ENCODE measurements around the gene FXYD2.
A peak's percentile ranks its signal among the peaks of the same experiment; 100 is the strongest.

Gene FXYD2

DNA sequence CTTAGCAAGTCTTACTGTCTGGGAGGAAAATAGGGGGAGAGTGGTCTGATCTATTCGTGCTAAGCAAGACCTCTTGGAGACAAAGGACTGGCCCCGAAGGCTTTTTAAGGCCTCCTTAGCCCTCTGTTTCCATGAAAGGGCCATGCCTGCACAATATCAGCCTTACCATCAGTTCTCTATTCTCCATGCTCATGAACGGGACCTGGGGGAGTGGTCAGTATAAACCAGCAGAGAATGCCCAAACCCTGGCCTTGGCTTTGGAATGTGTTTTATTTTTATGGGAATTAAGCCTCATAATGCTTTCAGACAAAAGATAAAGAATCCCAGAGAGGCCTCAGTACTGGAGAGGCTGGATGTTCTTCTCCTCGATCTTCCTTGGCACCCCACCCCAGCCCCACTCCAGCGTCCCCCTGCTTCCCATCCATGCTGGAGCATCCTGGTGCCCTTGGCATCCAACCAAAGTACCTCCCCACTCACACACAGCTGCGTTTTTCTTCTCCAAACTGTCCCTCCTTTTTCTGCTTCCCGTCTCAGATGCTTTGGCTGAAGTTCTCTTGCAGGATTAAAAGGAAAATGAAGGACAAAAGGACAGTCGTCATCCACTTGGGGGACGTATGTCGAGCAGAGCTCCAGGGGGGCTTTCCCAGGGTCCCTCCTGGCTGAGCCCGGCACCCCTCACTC is 33.3 kb upstream of the FXYD2 start:
- DNase-seq, result no peak

DNA sequence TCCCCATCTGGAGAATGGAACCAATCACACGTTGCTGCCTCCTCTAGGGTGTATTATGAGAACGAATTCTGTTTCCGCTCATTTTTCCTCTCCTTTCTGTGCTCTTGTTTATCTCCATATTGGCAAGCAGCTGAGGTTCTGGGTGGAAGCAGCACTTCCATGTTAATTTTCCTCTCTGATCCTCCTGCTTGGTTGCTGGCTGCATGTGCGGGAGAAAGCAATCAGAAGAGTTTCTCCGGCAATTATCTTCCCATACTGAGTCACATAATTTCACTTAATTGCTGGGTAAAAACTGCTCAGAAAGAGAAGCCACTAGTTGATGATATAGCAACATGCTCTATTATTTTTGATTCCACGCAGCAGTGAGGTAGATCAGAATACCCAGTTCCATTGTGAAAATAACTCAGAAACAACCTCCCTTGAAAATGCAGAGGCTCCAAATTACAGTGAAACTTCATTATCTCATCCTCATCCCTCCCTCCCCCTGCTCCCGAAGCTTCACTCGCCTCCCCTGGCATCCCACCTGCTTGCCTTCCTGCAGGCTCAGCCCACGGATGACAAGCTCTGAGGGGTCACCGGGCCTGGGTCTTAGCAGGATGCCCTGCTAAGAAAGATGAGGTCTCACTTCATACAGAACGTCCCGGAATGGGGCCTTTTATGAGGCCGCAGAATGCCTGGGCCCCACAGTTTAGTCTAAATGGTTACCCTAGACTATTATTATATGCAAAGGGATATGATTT is 31.5 kb upstream of the FXYD2 start:
- DNase-seq, result no peak

DNA sequence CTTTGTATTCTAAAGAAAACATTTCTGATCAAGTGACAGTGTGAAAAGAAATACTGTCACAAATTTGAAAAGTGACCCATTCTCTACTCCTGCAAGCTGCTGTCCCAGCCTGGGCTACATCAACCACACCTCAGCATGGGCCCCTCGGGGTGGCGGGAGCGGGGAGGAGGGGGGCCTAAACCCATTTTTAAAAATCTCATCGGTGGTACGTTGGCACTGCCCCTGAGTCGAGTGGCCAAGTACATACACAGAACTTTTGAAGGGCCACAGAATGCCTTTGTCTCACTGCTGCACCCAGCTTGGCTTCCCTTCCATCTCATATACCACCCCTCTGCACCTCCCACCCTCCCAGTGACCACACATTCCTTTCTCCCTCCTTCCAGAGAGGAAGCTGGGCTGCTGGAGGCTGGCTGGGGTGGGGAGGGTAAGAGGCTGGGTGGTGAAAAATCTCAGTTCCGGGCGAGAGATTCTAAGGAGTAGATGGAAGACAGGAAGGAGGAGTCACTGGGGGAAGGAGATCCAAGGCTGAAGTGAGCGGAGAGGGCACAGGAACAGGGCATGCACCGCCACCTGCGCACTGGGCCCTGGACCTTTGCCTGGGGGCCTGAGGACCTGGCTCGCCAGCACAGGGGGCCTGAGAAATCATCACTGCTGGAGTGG is 30.8 kb upstream of the FXYD2 start:
- no peak for DNase-seq

DNA sequence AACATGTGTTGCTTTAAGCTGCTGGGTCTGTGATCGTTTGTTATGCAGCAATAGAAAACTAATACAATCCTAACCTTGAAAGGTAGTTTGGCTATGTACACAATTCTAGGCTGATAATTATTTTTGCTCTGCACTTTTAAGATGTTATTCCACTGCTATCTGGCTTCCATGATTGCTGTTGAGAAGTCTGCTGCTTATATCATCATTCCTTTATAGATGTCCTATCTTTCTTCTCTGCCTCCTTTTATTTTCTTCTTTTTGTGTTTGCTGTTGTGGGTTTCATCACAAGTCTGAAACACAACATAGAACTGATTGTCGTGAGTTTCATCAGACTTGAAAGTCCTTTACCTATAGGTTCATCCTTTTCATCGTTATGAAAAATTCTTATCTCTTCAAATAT is 27.8 kb upstream of the FXYD2 start:
- no peak for DNase-seq

DNA sequence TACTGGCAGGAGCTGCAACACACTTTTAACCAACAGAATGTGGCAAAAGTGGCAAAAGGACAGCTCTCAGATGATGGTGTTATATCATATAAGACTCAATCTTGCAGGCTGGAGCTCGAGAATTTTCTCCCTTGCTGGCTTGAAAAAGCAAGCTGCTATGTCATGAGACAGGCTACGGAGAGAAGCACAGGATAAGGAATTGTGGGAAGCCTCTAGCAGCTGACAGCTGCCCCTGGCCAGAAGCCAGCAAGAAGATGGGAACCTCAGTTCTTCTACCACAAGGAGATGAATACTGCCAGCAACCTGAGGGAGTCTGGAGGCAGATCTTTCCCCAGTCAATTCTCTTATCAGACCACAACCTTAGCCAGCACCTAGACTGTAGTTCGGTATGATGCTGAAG is 27.3 kb upstream of the FXYD2 start:
- no peak for DNase-seq

DNA sequence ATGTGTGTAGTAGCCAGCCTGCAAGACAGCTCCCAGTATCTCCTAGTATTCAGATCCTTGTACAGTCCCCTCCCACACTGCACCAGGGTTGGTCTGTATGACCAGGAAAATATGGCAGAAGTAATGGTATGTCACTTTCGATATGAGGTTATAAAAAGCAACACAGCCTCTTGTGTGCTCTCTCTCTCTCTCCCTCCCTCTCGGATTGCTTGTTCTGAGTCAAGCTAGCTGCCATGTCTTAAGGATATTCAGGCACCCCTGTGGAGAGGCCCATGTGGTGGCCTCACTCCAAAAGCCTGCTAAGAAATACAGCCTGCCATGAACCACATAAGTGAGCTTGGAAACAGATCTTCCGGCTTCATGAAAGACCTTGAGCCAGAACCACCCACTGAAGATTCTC is 26.6 kb upstream of the FXYD2 start:
- no peak for DNase-seq

DNA sequence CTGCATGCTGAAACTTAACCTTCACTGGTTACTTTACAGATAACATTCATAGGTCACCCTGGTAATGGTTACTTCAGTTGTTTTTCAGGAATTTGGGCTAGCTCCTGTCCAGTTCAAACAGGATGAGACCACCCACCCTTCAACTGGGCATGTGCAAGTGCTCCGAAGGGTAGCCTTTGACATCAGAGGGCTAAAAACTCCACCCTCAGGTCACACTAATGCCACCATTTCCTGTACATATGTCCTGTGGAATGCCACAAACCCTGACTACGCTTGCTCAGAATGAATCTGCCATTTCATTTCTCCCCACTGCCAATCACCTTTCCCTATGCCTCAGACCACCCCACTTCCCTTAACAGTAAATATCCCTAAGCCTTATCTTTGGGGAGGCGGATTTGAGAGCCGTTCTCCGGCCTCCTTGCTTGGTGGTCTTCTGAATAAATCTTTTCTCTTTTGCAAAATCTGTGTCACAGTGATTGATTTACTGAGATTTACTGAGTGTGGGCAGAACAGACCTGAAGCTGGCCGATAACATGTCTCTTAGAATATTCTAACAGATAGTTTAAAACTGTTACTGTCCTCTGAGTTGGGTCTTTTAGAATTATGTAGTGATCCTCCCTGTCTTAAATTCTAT is 25.4 kb upstream of the FXYD2 start:
- no peak for DNase-seq

DNA sequence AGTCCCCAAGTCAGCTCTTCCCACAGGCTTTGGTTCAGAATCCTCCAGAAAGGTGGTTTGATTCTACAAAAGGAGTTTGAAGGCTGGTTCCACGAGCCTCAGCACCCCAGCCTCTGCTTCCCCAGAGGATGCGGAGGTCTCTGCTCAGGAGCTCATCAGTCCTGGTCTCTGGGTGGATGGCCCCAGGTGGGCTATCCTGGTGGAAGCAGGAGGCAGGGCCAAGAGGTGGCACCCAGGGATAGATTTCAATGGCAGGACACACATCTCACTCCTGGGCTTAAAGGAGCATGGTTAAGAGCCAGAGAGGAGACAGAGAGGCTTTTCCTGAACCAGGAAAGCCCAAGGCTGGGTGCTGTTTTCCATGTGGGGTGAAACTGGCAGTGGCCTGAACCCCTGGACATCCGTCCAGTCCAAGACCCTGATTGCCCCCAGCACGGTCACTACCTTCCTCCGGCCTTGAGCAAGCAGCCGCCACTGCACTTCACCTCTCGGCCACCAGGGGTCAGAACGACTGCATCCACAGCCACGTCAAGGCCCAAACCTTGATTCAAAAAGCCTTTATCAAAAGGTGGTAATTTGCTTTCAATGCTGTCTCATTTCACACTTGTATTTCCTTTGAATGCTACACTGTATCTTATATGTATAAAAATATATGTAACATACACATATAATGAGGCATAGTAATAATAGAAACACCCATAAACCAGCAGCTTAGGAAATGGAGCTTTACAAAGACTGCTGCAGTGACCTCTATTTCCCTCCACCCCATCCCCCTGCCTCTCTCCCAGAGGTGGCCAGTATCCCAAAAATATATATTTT is 19.3 kb upstream of the FXYD2 start:
- peak; percentile 80 for DNase-seq

DNA sequence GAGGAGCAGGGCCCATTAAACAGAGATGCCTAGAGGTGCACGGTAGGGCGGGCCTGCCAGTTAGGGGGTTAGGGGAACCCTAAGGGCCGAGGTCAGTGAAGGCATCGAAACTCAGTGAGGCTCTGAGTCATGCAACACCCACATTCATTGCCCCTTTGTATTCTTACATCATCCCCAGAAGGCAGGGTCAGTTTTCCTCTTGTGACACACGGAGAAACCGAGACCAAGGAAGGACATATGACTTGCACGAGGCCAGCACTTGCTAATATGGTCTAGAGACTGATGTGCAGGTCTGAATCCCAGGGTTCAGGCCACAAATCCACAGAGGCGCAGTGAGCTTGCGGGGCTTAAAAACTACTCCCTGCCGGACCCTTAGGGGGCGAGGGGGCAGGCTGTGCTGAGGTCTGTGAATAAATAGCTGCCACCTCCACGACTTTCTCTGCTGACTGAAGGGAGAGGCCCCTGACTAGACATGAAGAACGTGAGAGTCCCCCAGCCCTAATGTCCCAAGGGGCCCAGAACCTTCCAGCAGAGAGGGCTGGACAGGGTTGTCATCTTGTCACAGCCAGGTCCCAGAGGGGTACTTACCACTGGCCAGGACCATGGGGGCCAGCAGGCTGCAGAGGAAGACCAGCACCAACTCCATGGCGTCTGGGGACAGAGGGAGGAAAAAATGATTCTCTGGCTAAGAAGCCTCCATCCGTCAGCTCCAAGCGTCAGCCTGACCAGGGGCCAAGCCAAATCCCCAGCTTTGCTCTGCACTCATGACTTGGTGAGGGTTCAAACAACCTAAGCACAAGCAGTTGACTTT is 17.8 kb upstream of the FXYD2 start:
- no peak for DNase-seq

DNA sequence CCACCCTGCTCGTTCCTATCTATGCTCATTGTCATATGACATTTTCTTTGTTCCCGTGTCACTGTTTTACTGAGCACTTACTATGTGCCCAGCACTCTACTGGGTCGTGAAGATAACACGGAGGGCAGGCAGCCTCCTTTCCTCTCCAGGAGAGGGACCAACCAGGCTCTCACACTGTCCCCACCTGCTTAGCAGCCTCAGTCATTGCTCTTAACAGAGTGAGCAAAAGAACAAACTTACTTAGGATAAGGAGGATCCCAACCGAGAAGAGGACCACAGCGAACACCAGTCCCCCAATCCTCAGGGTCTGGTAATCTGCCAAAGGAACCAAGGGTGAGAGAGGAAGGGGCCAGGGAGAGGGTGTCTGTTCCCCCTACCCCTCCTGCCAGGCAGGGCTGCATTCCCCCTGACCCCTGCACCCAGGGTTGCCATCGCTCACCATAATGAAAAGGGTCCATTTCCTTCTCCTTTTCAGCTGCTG is 17.0 kb upstream of the FXYD2 start:
- DNase-seq, result no peak

DNA sequence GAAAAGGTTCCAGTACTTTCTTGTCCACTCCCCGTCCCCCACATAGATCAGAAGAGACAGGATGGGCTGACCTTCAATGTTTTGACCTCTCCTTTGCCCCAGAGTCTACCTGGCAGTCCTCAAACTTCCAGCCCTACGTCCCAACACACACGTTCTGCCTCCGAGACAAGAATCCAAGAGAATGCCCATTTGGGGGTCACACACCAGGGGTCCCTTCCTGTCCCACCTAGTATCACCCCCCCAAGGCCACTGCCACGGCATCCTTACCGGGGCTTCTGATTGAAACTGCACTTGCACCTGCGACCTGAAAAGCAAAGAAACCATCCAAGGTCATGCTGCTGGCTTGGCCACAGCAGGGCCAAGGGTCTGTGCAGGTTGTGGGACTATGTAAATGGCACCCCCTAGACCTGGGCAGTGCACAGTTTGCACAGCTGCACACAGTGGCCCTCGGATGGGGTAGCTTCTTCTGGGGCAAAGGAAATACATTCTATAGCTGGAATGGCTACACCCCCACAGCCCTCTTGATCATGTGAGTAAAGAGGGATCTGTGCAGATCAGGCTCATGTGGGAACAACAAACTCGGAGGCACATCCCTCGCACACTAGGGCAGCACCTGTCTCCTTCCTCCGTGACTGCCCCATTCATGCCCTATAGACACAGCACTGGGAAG is 16.5 kb upstream of the FXYD2 start:
- DNase-seq, result no peak

DNA sequence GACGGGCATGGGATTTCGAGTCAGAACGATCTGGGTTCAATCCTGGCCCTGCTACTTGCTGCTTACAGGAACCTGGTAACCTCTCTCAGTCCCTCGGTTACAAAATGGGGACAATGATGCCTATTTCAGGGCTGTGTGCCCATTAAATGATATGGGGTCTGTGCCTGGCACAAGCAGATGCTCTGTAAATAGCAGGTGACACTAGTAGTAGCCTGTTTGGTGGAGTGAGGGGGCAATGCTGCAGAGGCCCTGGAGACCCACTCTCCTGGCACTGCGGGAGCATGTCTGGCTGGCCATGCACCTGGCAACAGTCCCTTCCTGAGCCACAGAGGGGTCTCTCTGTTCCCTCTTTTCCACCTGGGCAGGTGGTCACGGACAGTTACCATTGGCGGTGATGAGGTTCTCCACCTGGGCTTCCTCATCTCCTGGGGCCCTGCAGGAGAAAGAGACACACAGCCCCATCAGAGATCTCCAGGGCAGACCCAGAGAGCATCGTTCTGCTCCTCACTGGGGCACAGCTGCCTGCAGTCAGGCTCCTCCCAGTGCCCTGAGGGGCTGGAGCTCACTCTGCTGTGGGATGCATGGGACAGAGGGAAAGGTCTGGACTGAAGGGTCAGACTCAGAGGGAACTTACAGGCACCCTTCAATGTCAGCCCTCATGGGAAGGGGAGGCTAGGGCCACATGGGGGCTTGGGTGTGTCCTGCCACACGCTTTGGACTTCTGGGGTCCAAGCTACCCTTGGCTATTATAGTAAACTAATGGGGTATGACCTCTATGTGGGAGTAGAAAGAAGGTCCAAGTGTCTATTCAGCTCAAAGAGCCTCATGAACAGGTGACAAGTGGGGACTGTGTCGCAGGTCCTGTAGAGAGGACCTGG is 15.6 kb upstream of the FXYD2 start:
- DNase-seq, result no peak

DNA sequence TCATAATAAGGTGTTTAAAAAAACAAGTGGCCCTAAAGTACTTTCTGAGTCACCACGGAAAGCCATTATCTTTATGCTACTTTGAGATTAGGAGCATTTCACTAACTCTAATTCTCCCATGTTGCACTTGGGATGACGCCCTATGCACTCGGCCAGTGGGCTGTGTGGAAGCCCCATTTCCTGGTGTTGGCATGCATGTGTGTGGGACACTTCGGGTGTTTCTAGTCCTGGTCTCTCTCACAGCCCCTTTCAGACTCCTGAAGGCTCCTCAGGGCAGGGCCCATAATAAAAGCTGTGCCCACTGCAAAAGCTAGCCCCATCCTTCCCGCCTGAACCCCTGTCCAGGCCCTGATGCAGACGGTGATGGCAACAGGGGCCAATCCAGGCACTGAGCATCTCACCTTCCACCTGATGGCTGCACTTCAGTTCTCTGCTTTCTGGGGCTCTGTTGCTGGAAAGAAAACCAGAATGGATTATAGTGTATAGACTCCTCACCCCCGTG is 14.9 kb upstream of the FXYD2 start:
- no peak for DNase-seq

DNA sequence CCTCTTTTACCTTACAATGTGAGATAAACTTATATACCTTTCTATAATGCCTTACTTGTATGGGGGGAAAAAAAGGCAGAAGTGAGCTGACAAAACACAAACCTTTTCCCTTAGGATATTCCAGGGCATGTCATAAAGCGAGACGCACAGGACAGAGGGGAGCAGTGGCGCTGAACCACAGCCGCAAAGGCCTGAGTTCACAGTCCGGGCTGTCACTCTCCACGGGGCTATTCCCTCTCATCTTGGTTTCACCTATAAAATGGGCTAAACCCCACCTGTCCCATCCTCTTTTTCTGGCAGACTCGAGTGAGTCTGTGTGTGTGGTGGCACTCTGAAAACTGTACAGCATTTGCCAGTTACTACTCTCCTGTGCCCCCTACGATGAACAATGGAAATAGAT is 14.4 kb upstream of the FXYD2 start:
- DNase-seq, result no peak

DNA sequence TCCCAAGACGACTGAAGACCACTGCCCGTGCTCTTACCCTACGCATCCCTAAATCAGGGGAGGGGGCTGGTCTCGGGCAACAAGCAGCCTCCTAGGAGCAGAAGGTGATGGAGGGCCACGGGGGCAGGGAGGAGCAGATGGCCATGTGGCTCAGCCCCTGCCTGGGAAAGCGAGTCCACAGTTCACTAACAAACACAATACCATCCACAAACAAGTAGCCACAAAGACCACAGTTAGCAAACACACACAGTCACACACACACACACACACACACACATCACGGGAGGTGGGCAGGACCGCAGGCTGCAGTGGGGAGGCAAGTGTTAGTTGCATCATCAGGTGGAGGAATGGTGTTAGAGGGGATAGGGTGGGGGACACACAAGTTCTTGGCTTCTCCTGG is 13.2 kb upstream of the FXYD2 start:
- no peak for DNase-seq

DNA sequence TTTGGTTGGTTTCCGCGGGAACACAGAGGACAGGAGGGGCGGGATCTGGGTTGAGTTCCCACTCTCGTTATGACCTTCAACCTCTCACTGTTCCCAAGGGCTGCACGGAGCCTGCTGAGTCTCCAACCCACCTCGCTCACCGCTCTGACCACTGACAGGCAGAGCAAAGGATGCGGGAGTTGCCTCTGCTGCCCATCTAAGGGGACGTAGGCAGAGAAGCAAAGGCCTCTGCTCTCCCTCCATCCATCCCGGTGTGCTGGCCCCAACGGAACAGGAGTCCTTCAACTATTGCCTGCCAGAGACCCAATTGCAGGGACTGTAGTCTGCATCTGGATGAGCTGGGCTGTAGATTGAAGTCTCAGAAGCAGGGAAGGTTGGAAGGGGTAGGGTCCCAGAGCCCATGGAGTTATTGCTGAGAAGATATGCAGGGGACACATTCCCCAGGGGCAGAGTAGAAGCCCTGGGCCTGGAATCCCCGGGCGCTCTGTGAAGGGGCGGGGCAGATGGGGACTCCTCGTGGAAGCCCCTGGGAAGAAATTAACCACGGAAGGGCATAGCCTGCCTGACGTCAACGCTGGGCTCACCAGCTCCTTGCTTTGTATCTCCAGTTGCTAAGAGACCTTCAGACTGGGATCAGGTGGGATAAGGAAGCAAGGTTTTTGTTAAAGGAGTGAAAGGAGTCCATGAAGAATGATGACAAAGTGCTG is 12.7 kb upstream of the FXYD2 start:
- no peak for DNase-seq

DNA sequence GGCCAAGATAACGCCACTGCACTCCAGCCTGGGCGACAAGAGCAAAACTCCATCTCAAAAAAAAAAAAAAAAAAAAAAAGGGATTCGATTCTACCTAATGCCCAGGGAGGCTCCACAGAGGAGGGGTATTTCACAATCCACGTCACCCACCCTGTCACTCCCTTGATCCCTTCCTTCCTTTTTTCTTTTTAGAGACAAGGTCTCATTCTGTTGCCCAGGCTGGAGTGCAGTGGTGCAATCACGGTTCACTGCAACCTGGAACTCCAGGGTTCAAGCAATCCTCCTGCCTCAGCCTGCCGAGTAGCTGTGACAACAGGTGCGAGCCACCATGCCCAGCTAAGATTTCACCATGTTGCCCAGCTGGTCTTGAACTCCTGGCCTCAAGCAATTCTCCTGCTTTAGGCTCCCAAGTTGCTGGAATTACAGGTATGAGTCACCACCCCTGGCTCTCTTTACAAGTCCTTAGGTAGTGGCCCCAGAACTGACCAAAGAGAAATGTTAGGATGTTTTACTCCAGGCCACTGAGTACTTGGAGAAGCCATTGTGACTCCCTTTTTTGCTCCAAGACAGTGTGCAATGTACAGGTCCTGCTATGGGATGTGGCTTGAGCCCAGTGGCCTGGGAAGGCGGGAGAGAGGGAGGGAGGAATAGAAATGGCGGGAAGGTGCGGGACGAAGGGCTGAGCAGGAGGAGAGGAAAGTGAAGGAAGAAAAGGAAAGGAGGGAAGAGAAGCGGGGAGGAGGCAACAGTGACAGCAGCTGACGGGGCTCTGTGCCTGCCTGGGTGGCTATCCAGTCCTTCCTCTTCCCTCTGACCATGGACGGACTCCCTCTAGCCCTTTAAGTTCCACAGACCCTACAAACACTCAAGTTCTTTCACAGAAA is 11.8 kb upstream of the FXYD2 start:
- DNase-seq, result no peak

DNA sequence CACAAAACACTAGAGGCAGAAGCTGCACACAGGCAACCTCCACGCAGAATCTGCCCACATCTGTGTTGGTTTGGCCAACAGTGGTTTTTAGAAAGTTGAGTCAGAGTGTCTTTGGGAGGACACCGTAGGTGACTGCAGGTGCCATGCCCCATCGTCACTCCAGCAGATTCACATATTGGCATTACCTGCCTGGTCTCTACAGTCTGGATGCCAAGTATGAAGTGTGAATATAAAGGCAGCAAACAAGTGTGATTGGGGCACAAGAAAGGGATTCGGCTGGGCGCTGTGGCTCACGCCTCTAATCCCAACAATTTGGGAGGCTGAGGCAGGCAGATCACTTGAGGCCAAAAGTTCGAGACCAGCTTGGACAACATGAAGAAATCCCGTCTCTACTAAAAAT is 11.0 kb upstream of the FXYD2 start:
- no peak for DNase-seq

All from DMS53 (cell line).